Measurements from ENCODE around the gene PRCD. TPM values are rescaled to one million over a fixed set of nuclear protein-coding genes. Genes with fewer than 3 reads are reported as not detected.

PRCD gene
- total RNA-seq, 2 donors from 2014 or later: 0.29 to 1.2 TPM

DNA sequence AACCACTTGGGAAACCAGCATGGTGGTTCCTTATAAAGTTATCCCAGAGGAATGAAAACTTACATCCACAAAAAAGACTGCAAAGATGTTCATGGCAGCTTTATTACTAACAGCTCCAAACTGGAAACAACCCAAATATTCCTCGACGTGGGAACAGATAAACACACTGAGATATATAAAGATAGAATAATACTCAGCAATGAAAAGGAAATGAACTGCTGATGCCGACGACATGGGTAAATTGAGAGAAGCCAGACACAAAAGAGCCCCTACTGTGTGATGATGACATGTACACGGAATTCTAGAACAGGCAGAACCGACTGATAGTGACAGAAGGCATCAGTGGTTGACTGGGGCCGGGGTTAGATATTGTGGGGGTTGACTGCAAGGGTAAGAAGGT is 9.7 kb downstream of the PRCD start:
- Histone ChIP-seq H3K9ac (ENCODE audit: low read depth in 2 of 2, low read length in 2 of 2) (no peak overlapping the region), H3K4me3 (no peak overlapping the region), H3K27me3 (no peaks in the 10 kb centered on the region)

DNA sequence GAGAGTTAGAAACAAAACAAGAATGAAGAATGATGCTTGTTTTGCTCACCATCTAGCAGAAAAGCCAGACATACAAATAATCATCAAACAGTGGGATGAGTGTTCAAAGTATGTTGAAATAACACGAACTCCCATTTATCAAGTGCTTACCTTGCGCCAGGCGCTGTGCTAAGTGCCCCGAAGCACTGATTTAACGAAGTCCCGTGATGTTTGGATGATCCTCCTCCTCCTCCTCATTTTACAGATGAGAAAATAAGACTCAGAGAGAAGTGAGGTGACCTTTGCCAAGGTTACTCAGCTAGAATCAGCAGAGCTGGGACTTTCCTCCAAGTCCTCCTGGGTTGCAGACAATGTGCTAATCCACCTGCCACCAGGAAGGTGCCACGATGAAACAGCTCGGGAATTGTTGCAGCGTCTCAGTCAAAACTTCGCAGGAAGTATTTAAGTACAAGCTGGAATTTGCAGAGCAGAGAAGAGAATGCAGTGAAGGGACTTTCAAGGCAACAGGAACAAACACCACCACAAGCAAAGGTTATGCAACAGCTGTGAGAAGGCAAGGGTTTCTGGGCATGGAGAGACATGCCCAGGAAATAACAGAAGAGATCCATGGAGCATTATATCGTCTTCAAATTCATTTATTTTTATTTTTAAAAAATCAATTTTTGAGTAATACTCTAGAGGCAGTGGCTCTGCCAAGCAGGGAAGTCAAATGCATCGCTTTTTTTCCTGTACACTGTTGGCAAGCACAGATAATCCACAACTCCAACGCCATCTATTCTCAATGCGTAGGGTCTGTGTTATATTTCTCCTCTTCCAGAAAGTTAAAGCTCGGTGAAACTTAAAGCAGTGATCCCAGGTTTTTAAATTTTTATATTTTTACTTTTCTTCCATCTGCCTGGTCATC is 11.1 kb downstream of the PRCD start:
- intact Hi-C loops (cut with DNase I): loop anchor here (10.0 kb wide), 2 partner anchors 134 to 164 kb away; partner anchors contain the start of gene MXRA7
- no peak overlapping the region for H3K4me3 ChIP-seq
- H3K9me3 ChIP-seq: no peaks in the 10 kb centered on the region
- no peak overlapping the region for H3K9ac ChIP-seq (ENCODE audit: low read depth in 2 of 2, low read length in 2 of 2)
- no peak overlapping the region for H3K27ac ChIP-seq
- no peaks in the 10 kb centered on the region for H3K4me1 ChIP-seq
- H3K36me3 ChIP-seq: no peaks in the 10 kb centered on the region
- no peaks in the 10 kb centered on the region for H3K27me3 ChIP-seq
- TF ChIP-seq, protein P1, sequence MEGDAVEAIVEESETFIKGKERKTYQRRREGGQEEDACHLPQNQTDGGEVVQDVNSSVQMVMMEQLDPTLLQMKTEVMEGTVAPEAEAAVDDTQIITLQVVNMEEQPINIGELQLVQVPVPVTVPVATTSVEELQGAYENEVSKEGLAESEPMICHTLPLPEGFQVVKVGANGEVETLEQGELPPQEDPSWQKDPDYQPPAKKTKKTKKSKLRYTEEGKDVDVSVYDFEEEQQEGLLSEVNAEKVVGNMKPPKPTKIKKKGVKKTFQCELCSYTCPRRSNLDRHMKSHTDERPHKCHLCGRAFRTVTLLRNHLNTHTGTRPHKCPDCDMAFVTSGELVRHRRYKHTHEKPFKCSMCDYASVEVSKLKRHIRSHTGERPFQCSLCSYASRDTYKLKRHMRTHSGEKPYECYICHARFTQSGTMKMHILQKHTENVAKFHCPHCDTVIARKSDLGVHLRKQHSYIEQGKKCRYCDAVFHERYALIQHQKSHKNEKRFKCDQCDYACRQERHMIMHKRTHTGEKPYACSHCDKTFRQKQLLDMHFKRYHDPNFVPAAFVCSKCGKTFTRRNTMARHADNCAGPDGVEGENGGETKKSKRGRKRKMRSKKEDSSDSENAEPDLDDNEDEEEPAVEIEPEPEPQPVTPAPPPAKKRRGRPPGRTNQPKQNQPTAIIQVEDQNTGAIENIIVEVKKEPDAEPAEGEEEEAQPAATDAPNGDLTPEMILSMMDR (IDR thresholded peaks at IDR 0.05): no peak
- no peak for DNase-seq

More for the DNA sequence above, 9.7 kb downstream of the PRCD start:
- no peaks in the 10 kb centered on the region for H3K36me3 ChIP-seq
- intact Hi-C loops (cut with DNase I): no loop called here
- no peak for DNase-seq
- TF ChIP-seq, protein P1 (IDR thresholded peaks at IDR 0.05): no peak
- H3K27ac ChIP-seq: no peak overlapping the region
- H3K4me1 ChIP-seq: no peaks in the 10 kb centered on the region
- no peaks in the 10 kb centered on the region for H3K9me3 ChIP-seq

DNA sequence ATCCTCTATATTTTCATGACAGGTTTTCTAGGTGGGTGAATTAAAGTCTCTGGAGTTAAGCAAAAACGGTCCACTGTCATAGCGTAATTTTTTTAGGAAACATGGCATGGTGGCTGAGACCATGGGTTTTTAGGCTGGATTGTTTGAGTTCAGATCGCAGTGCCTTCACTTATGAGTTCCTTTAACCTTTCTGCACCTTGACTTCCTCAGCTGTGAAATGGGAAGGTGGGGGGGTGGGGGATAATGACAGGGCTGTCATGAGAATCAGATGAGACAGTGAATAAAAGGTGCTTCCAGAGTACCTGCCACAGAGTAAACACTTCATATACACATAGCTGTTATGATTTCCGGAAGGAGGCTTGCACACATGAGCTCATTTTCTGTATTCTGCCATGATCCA is 11.8 kb downstream of the PRCD start:
- H3K27ac ChIP-seq: no peak overlapping the region
- intact Hi-C loops (cut with DNase I): loop anchor here (10.0 kb wide), 2 partner anchors 133 to 163 kb away; partner anchors contain the start of gene MXRA7

DNA sequence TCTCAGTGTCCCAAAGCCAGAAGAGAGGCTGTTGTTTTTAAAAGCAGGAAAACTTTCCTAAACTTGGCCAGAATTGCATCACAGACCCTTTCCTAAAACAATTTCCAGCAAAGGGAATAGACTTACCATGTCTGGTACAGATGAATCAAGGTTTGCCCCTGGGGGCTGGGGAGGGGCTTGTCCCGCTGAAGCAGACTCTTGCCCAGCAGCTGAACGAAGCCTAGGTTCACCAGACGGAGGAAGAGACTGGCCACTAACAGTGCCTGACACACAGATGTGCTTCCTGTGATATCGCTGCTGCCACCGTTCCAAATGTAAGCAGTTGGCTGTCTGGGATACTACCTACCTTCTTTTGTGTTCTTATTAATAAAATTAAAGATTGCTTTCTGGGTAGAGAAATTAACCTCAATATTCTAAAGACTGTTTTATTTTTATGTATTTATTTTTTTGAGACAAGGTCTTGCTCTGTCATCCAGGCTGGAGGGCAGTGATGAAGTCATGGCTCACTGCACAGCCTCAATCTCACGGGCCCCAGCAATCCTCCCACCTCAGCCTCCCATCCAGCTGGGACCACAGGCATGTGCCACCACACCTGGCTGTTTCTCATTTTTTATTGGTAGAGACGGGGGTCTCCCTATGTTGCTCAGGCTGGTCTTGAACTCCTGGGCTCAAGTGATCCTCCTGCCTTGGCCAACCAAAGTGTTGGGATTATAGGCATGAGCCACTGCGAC is 13.5 kb downstream of the PRCD start:
- Histone ChIP-seq H3K9ac (ENCODE audit: low read depth in 2 of 2, low read length in 2 of 2) (no peak overlapping the region), H3K4me3 (no peak overlapping the region), H3K4me1 (no peaks in the 10 kb centered on the region), H3K27me3 (no peaks in the 10 kb centered on the region), H3K27ac (no peak overlapping the region), H3K9me3 (no peaks in the 10 kb centered on the region), H3K36me3 (no peaks in the 10 kb centered on the region)
- intact Hi-C loops (cut with DNase I): loop anchor here (10.0 kb wide), 2 partner anchors 131 to 161 kb away; partner anchors contain the start of gene MXRA7
- no peak for DNase-seq
- TF ChIP-seq, protein P1 (IDR thresholded peaks at IDR 0.05): no peak

More for the DNA sequence above, 11.8 kb downstream of the PRCD start:
- DNase-seq: no peak
- Histone ChIP-seq H3K36me3 (no peaks in the 10 kb centered on the region), H3K27me3 (no peaks in the 10 kb centered on the region), H3K4me3 (no peak overlapping the region), H3K9ac (ENCODE audit: low read depth in 2 of 2, low read length in 2 of 2) (no peak overlapping the region), H3K9me3 (no peaks in the 10 kb centered on the region), H3K4me1 (no peaks in the 10 kb centered on the region)
- TF ChIP-seq, protein P1 (IDR thresholded peaks at IDR 0.05): no peak

DNA sequence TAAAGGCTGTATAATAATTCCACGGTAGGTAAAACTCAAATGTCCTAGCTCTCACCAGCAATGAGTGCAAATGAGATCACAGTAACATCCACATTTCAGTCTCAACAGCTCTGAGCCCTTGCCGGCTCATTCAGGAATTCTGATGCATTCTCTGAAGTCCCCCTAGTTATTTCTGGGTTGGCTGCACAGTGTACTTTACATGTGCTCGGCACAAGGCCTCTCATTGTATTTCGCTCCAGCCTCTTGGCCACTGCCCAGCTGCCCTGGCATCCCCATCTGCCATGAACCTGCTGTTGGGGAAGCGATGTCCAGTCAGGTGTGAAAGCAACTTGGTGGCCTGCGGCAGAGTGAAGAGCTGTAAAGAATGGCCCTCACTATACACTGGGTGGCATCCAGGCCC is 14.3 kb downstream of the PRCD start:
- no peak overlapping the region for H3K4me3 ChIP-seq
- DNase-seq: no peak
- no peaks in the 10 kb centered on the region for H3K9me3 ChIP-seq
- no peaks in the 10 kb centered on the region for H3K27me3 ChIP-seq
- no peaks in the 10 kb centered on the region for H3K36me3 ChIP-seq
- H3K9ac ChIP-seq (ENCODE audit: low read depth in 2 of 2, low read length in 2 of 2): no peak overlapping the region
- intact Hi-C loops (cut with DNase I): loop anchor here (10.0 kb wide), 2 partner anchors 131 to 161 kb away; partner anchors contain the start of gene MXRA7
- no peaks in the 10 kb centered on the region for H3K4me1 ChIP-seq
- H3K27ac ChIP-seq: no peak overlapping the region
- TF ChIP-seq, protein P1 (IDR thresholded peaks at IDR 0.05): no peak

Data from colonic mucosa (tissue), 4 donors.